GM19025 (cell line): Measurements from ENCODE around the gene XAGE3.
"Not testable (repeated sequence)": the region's sequence is repeated elsewhere in the genome, so short reads cannot be mapped to it uniquely, and the experiment has no call there.

Experiments used
- ATAC-seq: cut with Tn5 transposase; IDR thresholded peaks from one replicate; pipeline ENCODE4 v1.9.1; 2021; ENCODE audit warnings: mild to moderate bottlenecking, low read depth, moderate library complexity; ENCODE audit not compliant: unreplicated experiment

The XAGE3 gene, protein sequence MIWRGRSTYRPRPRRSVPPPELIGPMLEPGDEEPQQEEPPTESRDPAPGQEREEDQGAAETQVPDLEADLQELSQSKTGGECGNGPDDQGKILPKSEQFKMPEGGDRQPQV

DNA sequence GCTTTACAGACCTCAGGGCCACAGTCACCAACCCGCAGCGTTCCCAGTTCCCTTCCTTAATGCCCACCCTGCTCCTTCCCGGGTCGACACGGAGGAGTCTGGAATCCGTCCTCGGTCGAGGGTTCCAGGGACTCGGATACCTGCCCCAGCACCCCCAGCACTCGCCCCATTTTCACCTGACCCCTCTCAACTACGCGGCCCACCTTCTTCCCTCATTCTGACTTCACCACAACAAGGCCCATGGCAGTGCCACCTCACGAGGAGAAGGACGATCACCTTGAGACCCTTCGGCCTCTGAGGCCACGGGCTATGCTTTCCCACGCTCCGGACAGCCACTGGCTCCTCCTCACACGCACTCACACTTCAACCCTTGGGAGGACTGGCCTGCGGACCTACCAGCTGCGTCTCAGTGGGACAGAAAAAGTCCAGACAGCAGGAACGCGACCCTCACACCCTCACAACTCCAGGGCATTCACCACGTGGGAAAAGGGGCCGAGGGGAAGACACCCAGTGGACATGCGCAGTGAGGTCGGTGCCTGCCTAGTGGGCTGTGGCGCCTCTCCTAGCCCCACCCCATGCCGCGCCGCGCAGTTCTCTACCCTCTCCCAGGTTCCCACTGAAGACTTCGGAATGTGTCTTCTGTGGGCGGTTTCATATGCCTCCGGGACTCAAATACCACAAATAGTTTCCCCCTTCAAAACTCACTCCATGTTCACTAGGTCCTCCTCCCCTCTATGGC, at the start of gene XAGE3:
XAGE3 (minus strand) TSS at position 474 of the 739 bp plus-strand sequence. CDS start 950 bp downstream, outside the sequence.
- ATAC-seq, result no peak

DNA sequence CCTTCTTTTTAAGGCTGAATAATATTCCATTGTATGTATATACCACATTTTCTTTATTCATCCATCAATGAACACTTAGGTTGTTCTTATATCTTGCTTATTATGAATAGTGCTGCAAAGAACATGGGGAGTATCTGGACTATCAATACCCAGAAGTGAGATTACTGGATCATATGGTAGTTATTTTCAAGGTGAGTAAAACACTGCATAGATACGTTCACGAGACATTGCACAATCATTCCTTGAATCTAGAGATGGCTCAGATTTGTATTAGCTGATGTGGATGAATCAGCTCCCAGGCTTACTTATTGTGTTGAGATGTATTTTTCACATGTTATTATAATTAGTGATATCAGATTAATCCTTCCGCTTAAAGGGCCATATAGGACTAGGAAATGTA, 46.8 kb upstream of the XAGE3 start:
- not testable (repeated sequence) for ATAC-seq

DNA sequence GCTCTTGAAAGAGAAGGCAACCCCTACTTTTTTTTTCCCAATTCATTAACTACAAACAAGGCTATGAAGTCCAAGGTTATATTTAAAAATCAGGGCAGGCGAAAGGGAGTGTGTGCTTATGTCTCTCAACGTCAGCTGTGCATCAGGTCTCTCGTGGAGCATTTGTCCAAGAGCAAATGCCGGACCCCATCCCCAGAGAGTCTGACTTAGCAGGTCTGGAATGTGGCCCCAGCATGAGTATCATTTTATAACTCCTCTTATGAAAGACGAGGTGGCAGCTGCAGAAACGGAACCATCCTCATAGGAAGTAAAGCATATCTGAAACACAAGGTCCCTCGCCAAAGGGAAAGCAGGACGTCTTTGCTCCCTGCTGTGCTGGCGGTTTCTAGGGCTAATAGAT, 45.8 kb upstream of the XAGE3 start:
- ATAC-seq, result not testable (repeated sequence)

DNA sequence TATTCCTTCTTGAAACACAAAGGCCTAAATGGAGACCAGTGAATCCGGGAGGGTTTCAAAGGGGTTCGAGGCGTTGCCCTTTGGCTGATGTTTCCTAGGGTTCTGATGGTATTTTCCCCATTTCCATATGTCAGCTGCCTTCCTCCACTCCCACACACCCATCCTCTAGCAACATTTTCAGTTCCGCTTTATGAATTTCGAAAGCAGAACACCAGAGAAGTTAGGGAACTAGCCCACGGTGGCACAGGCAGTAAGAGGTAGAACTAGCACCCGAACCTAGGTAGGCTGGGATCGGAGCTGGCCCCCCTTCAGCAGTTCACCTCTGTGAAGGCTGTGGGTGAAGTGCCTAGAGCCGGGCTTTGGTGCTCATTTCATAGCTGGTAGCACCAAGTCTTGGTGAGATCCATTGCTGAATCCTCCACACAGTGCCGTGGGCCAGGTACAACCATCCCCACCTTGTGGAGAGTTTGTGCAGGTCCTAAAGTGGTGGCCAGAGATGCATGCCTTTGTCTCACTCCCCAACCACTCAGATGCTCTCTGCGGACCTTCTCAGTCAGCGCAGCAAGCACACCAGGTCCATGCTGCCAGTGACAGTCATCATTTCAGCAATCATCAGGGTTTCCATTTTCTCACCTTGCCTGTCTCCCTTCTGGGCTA, 41.6 kb upstream of the XAGE3 start:
- not testable (repeated sequence) for ATAC-seq

DNA sequence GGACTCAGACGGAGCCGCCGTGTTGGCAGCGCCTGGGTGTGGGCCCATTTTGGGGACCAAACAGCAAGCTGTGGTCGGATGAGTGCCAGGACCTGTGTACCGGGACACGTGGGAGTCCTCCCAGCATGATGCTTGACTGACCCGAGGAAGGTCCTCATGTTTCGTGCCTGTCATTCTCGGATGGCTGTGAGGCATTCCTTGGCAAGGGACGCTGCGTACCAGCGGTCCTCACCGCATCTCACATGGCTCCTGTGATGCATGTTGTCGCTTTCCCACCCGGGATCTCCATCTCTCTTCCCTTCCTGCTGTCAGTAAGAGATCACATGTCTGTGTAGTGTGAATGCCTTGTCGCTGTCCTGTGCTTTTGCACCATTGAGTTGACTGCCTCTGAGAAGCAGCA, 40.0 kb upstream of the XAGE3 start:
- ATAC-seq, result not testable (repeated sequence)

DNA sequence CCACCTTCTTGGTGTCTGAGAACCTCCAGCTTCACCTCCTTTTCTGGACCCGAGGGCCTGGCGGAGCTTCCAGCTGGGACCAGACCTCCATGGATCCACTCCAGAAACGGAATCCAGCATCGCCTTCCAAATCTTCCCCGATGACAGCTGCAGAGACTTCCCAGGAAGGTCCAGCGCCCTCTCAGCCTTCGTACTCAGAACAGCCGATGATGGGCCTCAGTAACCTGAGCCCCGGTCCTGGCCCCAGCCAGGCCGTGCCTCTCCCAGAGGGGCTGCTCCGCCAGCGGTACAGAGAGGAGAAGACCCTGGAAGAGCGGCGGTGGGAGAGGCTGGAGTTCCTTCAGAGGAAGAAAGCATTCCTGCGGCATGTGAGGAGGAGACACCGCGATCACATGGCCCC, 39.3 kb upstream of the XAGE3 start:
- ATAC-seq, result not testable (repeated sequence)

DNA sequence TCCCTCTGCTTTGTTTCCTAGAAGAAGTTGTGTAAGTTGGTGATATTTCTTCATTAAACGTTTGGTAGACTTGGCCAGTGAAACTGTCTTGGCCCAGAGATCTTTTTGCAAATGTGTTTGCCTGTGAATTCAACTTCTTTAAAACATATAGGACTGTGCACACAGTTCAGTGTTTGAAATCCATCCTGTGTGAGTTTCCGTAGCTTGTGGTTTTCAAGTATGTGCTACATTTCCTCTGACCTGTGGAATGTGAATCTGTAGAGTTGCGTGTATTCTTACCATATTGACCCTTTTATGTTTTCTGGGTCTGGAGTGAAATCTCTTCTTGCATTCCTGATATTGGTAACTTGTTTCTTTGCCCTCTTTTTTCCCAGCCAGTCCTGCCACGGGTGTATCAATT, 38.2 kb upstream of the XAGE3 start:
- not testable (repeated sequence) for ATAC-seq

DNA sequence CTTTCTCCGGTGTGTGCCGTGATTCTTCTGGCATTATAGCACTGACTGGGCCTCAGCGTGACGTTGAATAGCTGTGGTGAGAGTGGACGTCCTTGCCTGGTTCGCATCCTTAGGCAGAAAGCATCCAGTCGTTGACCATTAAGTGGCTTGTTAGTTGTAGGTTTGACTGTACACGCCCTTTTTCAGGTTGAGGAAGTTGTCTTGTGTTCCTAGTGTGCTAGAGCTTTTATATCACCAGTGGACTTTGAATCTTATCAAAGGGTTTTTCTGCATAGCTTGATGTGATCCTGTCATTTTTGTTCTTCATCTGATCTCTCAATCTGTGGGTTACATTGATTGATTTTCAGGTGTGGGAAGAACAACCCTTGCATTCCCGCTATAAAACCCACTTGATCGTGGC, 37.6 kb upstream of the XAGE3 start:
- not testable (repeated sequence) for ATAC-seq

DNA sequence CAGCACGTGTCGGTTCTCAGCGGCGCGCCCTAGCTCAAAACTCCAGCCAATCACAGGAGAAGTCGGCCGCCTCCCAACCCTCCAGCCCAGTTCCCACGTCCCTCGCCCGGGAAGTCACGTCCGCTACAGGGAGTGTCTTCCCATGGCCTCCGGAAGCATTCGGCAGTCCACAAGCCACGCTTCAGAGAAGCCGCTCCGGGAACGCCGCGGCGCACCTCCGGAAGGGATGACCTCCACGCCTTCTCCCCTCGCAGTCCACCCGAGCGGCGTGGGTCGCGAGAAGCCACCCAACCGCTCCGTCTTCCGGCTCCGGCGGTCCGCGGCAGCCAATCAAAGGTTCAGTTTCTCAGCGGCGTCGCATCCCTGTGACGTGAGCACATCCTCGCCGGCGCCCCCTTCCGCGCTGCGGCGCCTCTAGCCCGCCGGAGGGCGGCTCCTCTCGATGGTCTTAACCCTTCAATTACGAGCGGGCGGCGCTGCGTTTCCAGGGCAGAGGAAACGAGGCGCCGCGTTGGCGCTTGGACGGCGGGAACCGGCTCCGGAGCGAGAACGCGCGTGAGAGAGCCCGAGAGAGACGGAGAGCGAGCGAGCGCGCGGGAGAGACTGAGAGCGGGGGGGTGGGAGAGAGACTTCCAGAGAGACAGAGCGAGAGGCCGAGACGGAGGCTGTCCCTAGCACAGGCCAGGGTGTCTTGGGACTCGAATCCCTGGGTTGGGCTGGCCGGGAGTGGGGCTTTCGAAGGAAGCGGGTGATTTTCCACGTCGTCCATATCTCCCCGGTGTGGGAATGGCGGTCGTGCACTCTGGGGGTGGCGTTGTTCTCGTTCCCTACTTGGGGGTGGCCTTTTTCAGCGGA, 29.2 kb upstream of the XAGE3 start, which contains the start of gene FAM156B:
FAM156B (plus strand) TSS at position 476 of the 855 bp plus-strand sequence. CDS start 9,896 bp downstream, outside the sequence.
- ATAC-seq, result peak; percentile 86

DNA sequence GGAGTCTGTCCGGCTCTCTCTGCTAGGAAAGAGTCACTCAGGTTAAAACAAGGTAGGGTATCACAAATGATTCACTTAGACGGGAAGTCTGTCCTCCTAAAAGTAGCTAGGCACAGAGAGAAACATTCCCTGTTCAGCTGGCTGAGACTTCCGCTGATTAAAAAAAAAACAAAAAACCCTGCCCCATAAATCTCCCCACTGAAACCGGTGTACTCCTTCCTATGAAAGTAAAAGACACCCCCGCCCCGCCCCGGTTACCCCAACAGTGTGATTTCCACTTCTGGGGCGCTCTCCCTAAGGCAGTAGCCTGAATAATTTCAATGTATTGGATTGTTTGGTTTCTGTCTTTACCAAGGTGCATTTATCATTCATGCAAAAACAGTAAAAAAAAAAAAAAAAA, 28.6 kb upstream of the XAGE3 start:
- ATAC-seq, result peak; percentile 12

DNA sequence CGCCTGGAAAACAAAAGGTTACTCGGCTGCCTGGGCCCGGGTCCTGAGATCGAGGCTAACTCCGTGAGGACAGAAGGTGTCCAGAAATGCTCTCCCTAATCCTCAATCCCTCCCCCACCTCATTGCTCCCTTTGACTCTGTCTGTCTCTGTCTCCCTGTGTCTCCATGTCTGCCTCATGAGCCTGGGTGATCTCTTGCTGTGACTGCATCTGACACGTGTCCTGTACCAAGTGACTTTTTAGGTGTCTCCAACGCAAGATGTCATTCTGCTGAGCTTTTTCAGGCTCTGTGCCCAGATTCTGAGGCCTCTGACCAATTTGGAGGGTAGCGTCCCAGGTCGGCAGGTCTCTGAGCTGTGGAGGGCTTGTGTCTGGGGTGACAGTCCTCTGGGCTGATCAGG, 20.2 kb upstream of the XAGE3 start:
- not testable (repeated sequence) for ATAC-seq

DNA sequence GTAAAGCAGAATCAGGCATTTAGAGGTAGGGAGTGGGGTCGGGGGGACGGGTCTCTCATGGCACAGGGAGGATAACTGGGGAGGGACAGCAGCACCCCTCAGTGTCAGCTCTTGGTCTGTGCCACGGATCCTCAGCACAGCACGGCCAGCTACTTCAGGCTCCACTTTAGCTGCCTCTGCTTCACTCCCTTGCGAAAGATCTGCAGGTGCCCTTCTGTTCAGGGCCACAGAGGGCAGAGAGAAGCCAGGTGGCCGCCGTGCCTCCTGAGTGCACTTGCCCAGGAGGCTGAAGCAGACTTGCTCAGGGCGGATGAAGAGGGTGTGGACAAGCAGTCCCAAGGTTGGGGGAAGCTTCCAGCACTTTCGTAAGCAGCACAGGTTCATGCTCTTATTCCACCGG, 19.6 kb upstream of the XAGE3 start:
- not testable (repeated sequence) for ATAC-seq

DNA sequence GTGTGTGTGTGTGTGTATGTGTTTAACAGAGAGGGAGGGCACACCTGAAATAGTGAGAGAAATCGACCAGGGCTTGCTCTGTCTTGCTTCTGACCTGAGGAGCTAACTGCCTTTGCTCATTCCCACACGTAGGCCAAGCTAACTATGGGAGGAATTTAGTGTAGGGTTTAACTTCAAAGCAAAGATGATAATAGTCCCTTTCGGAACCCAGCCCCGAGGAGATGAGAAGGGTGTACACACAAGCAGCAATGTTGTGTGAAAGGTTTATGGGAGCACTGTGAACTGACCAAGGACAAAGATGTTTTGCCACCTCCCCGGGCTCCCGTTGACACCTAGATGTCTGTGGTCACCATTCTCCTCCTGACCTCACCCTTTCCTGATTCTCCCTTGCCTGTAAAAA, 8.5 kb upstream of the XAGE3 start:
- not testable (repeated sequence) for ATAC-seq

DNA sequence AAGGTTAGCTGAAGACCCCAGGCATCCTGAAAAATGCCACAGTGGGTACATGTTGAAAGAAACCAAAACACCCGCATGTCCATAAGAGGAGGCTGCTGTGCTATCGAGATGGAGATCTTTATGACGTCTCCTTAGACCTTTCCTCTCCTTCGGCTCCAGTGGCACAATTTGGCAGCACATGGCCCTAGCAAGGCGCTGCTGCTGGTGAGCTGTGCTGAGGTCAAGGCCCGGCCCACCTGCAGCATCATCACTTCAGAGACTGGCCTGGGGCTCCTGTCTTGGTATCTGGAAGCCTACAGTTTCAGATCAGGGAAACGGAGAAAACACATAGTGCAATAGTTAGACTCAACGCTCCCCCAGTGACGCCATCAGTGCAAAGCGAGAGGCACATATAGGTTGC, 7.6 kb upstream of the XAGE3 start:
- not testable (repeated sequence) for ATAC-seq

DNA sequence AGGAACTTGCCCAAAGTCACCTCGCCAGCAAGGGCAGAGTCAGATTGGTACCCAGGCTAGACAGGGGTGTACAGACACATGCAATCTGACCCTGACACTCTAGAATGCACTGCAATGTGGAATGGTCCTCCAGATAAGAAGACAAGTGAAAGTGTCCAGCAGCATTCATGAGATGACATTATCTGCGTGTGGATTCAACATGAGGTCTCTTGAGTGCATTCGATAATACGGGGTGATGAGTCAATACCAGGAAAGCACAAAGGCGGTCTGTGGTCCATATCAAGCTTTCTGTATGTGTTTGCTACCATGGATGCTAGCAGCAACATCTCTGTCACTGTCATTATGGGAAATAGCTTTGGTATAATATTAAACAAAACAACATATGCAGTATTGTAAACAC, 6.8 kb upstream of the XAGE3 start:
- ATAC-seq, result no peak

DNA sequence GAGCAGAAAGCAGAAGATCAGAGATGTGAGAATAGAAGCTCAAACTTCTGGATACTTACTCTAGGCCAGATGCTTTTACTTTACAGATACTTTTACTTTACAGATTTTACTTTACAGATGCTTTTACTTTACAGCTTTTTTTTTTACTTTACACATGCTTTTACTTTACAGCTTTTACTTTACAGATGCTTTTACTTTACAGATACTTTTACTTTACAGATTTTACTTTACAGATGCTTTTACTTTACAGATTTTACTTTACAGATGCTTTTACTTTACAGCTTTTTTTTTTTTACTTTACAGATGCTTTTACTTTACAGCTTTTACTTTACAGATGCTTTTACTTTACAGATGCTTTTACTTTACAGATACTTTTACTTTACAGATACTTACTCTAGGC, 5.9 kb upstream of the XAGE3 start:
- ATAC-seq, result not testable (repeated sequence)

DNA sequence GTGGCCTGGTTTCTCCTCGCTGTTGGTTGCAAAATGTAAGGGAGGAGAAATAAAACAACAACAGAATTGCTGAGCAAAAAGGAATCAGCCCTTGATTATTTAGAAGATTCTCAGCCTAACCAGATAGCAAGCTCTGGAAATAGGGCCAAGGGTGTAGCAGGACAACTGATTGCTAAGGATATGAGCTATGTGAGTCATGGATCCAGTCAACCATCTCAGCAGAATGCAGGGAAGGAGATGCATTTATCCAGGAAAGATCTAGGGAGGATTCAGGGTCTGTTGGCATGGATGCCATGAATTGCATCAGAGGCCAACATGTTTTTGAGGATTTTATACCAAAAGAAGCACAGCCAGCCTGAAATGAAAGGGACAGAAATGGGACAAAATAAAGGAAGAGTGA, 2.2 kb upstream of the XAGE3 start:
- no peak for ATAC-seq

DNA sequence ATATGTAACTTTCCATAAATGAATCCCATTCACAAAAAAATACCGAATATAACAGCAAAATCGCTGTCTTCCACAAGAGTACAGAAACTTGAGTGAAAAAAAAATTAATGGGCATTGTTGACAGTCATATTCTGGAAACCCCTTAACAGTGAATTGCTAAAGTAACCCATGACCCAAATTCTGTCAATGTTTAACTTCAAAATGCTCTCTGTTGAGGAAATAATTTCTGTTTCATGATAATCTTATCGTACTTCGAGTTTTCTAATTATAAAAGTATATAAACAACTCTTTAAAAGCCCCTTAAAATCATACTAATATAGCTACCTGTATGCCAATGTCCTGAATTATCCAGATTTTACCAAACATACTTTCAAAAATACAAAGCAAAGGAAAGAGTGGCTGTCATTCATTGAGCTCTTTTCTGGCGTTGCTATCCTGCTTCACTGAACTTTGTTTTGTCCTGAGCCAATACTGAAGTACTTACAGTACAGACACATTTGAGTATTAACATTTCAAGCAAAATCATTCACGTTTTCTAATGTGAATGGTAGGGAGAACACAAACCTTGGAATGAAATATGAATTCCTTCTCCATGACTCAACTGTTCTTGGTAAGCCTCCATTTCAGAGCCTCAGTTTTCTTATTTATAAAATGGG, 2.4 kb downstream of the XAGE3 start:
- no peak for ATAC-seq

DNA sequence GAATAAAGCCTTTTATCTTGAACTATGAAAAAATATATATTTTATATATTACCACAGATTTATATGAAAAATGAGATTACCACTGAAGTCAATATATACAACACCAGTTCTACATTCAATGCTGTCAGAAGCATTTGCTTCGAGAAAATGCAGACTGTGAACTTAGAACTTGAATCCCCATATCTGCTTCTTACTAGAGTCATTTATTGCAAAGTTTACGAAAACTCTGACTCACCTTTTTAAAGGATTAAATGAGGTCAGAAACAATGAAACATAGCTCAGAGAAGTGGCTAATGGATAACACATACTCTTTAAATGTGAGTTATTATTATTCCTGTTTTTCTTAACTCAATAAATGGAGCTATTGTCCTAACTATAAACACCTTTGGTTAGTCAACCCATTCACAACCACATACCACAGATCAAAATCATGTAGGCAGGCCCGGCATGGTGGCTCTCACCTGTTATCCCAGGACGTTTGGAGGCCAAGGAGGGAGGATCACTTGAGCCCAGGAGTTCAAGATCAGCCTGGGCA, 10.8 kb downstream of the XAGE3 start:
- not testable (repeated sequence) for ATAC-seq
